Activated CD4-positive, alpha-beta T cell treated with anti-CD3 and anti-CD28 coated beads, Interleukin-10, Interleukin-2, amounts not matched to agents 100 ng/mL and 50 ng/mL, durations not matched to agents 16 hours and 8 hours (primary cell): ENCODE results near the gene TET3.
"Not testable (repeated sequence)": the region's sequence is repeated elsewhere in the genome, so short reads cannot be mapped to it uniquely, and the experiment has no call there.

Source experiments
- DNase-seq: peaks from one replicate; pipeline ENCODE4 v3.0.0-alpha.2; 2020

TET3 gene

DNA sequence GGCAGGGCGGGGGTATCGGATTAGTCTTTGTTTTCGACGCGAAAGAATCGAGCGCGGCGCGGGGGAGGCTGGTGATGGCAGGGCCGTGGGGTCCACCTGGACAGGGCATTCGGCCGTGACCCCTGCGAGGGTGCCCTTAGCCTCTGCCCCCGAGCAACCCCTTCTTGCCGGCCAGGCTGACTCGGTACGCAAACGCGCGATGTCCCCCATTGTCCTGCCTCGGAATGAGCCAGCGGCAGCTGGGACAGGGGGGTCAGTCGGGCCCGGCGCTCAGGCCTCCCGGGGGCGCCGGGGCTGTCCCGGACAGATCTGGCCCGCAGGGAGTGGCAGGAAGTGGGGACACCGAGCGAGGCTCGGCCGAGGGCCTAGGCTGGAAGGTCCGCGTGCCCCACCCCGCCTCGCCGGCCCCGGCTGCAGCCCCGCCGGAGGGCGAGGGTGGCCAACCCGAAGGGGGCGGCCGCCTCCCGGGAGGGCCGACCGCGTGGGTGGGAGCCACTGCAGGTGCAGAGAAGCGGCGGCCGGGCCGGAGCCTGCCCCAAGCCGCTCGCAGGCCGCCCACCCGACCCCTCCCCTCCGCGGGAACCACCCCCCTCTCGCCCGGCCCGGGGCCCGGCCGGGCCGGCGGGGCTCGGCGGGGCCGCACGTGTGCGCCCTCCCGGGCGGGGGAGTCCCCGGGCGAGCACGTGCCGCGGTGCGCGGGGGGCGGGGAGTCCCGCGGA is at the start of gene TET3:
Gene TET3 (plus strand): TSS at position 708 of the 719 bp plus-strand sequence. CDS start 1,494 bp downstream, outside the sequence.
- DNase-seq: peak; percentile 76

DNA sequence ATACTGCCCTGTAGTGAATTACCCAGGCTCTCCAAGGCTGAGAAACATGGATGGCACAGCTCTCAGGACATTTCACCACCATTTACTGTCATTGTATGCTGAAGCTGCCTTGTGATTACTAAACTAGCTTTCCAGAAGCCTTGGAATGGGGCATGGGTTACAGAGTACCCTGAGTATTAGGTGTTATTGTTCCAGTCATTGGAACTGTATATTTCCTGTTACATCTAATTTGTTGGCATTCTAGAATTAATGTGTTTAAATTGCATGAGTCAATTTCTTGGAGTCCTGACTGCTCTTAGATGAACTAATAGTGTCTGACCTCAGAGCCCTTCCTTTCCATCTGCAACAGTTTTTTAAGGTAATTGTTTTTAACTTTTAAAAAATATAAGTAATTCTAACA is 49.1 kb upstream of the TET3 start:
- DNase-seq: no peak

- DNase-seq: no peak
These were observed 47.4 kb upstream of the TET3 start for GRCh38 chr2:73937103-73937885.

DNA sequence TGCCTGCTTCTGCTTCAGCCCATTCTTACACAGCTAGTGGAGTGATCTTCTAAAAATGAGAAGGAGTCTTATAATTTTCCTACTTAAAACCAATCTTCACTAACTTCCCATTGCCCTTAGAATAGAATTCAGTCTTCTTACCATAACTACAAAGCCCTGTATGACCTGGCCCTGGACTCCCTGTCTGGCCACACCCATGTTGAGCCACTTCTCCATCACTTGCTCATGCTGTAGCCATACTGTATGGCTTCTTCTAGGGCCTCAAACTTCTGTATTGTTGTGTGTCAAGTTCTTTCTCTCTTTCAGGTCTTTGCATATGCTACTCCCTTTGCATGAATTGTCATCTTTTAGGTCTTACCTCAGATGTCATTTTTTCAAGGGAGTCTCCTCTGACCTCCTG is 46.8 kb upstream of the TET3 start:
- no peak for DNase-seq

- DNase-seq: peak; percentile 70
These were observed 45.9 kb upstream of the TET3 start for GRCh38 chr2:73938718-73939352.

GRCh38 chr2:73939419-73939818 is 45.3 kb upstream of the TET3 start:
- DNase-seq: peak; percentile 31

DNA sequence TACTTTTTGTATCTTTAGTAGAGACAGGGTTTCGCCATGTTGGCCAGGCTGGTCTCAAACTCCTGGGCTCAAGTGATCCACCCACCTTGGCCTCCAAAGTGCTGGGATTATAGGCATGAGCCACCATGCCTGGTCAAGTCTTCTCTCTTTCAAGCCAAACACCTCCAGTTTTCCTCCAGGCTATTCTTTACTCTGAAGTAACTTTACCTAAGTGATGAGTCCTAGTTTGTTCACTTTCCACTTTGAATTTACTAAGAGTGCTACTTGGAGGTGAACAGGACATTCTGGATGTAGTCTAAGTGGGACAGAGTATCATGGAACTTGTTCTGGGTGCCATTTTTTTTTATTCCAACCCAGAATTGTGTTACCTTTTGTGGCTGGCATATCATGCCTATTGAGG is 44.6 kb upstream of the TET3 start:
- not testable (repeated sequence) for DNase-seq

DNA sequence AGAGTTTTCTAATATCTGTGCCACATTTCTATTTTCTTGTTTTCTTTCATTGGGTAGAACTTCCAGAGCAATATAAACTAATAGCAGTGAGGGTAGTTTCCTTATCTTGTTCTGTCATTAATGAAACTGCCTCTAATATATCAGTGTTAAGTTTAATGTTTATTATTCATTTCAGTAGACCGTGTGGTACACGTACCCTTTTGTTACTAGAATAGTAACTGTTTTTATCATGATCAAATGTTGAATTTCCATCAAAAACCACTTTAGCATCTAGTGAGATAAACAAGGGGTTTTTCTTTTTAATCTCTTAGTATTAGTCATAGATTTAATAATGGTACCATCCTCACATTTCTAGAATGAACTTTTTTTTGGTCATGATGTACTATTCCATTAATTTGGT is 42.0 kb upstream of the TET3 start:
- no peak for DNase-seq

- DNase-seq: no peak
These were observed 40.0 kb upstream of the TET3 start for GRCh38 chr2:73944714-73945113.

GRCh38 chr2:73946215-73946614 is 38.5 kb upstream of the TET3 start:
- no peak for DNase-seq

DNA sequence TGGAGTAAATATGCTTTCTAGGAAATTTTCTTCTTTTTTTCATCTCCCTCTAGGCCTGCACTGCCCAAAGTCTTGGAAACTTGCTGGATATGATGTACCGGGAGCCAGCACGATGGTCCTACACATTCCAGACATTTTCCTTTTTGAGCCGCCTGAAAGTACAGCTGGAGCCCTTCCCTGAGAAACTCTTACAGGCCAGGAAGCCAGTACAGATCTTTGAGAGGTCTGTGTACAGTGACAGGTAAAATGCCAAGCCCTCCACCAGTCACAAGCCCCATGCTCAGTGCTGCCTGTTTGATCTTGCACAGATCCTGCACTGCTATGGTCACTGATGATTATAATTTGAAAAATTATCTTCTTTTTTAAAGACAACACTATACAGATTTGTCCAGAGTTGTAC is 38.0 kb upstream of the TET3 start:
- no peak for DNase-seq

DNA sequence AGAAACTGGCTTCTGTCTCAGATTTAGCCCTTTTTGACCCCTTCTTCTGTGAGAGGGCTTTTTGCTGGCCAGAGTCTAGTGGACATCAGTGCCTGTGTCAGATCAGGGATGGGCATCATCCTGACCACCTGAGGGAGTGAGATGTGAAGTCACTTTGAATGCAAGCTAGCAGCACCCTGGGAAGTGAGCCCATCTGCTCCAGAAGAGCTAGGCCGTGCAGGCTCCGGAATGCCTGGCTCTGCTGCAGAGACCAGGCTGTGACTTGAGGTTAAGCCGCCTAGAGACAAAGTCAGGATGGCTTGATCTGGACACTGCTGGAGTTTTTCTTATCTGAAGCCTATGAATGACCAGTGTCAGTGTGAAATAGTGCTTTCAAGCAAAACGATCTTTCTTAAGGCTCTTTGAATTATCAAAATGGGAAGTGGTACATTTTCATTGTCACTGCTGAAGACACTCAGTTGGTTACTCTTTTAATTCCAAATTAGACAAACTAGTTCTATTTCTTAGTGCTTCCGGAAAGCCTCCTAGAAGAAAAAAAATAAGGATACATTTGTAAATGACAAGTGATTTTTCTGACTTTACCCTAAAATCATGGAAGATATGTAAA is 37.2 kb upstream of the TET3 start:
- no peak for DNase-seq

- no peak for DNase-seq
These were observed 34.9 kb upstream of the TET3 start for GRCh38 chr2:73949802-73950201.

- DNase-seq: no peak
These were observed 31.9 kb upstream of the TET3 start for GRCh38 chr2:73952499-73953446.

- no peak for DNase-seq
These were observed 28.4 kb upstream of the TET3 start for GRCh38 chr2:73956218-73956865.

DNA sequence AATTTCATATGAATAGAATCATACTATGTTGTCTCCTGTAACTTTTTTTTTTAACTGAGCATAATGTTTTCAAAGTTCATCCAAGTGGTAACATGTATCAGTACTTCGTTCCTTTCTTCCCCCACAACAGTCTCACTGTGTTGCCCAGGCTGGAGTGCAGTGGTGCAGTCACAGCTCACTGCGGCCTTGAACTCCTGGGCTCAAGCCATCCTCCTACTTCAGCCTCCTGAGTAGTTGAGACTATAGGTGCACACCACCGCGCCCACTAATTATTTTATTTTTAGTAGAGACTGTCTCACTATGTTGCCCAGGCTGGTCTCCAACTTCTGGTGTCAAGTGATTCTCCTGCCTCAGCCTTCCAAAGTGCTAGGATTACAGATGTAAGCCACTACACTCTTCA is 23.4 kb upstream of the TET3 start:
- no peak for DNase-seq

DNA sequence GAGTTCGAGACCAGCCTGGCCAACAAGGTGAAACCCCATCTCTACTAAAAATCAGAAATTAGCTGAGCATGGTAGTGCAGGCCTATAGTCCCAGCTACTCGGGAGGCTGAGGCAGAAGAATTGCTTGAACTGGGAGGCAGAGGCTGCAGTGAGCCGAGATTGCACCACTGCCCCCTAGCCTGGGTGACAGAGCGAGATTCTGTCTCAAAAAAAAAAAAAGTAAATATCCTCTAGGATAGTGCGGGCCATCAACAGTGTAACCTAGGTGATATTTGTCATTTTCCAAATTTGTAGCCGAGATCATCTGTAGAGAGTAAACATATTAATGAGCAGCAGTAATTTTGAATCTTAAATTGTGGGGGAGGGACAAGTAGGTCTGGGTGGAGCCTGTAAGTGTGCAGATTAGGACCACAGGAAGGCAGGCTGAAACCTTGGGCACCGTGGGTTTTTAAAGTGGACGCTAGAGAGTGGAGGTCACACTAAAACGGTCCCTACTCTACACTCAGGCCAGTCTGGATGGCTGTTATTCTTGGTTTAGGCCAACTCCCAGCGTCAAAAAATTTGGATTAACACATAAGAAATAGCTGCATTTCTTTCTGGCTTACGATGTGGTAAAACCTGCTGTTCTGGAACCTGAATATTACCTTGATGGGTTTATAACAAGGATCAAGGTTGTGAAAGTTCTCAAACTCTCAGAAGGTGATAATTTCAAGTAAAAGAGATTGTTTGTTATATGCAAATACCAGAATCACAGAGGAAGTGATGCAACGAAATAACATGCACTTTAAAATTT is 22.7 kb upstream of the TET3 start:
- DNase-seq: no peak

DNA sequence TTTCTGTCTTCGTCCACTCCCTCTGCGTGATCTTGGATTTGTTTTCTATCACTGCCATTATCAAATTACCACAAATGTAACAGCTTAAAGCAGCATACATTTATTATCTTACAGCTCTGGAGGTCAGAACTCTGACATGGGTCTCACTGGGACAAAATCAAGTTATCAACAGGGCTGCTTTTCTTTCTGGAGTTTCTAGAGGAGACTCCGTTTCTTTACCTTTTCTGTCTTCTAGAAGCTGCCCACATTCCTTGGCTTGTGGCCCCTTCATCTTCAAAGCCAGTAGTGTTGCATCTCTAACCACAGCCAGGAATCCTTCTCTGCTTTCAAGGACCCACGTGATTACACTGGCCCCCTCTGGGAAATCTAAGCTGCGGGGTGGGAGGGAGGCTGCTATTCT is 21.9 kb upstream of the TET3 start:
- DNase-seq: no peak

GRCh38 chr2:73963385-73964120 is 21.2 kb upstream of the TET3 start:
- peak; percentile 83 for DNase-seq

DNA sequence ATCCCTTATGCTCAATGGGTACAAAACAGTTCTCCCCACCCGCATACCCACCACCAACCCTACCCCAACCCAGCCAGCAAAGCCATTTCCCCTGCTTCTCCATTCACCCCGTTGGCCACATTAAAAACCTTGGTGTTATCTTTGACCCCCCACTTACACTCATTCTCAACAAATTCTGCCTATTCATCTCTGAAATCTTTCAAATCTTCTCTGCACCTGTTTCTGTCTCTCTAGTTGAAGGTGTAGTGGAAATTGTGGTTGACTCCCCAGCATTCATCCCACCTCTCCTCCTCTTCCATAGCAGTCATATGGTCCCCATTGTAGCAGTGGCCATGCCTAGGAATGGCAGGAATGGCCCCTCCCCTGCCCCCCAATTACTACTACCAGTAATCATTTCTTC is 20.5 kb upstream of the TET3 start:
- peak; percentile 44 for DNase-seq
